ENCODE results near the gene FLII. TPM values are rescaled to one million over a fixed set of nuclear protein-coding genes. Genes with fewer than 3 reads are reported as not detected.
A peak's percentile ranks its signal among the peaks of the same experiment; 100 is the strongest.

Gene FLII
- total RNA-seq, 4 donors from 2014 or later: 190 to 344 (median 232) TPM

- peaks cover 44 to 59% (median 45%) of the 10 kb centered on the region in 3 donors for H3K4me1 ChIP-seq
- WGBS, 2 donors: 2% methylated on average over 8 of the region's 72 CpGs; no CpG with 5 or more reads in 1 of the 2 donors
- intact Hi-C loops (cut with DNase I): no loop called here
These were observed 2.0 kb upstream of the FLII start, which contains the start of gene MIEF2 for GRCh38 chr17:18260332-18261145. TSS of gene MIEF2 (plus strand) at chr17:18260662. CDS start at chr17:18262721, 2,059 bp downstream.

DNA sequence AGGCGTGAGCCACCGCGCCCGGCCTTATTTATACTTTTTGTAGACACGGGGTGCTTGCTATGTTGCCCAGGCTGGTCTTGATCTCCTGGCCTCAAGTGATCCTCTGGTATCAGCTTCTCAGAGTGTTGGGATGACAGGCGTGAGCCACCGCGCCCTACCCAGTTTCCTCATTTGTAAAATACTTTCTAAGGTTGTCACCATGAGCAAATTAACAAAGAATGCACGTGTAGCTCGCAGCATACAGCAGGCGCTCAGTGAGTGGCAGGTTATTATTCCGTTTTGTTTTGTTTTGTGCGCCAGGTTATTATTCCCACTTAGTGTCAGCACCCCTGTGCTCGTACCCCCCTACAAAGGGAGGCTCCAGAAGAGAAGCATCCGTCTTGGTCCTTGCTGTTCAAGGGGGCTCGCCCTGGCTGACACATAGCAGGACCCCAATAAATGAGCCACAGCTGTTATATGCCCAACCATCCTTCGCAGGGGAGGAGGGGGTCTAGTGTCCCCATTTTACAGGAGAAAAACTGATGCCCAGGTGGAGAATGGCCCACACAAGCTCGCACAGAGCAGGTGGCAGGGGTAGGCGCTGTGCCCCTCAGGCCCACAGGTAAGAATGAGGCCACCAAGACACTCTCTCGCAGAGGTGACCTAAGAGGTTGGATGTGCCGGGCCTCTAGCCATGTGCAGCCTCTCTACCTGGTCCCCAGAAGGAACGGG, 1.2 kb upstream of the FLII start:
- intact Hi-C loops (cut with DNase I): no loop called here
- Histone ChIP-seq H3K27me3 (no peaks in the 10 kb centered on the region), H3K4me3 (peak overlapping the region; percentile 72 to 84 (median 80)), H3K27ac (peak overlapping the region; percentile 96 to 99 (median 97)), H3K9me3 (no peaks in the 10 kb centered on the region), H3K36me3 (peaks cover 11 to 45% (median 27%) of the 10 kb centered on the region in 3 donors), H3K4me1 (peaks cover 44 to 59% (median 45%) of the 10 kb centered on the region in 3 donors)
- TF ChIP-seq, protein P1, sequence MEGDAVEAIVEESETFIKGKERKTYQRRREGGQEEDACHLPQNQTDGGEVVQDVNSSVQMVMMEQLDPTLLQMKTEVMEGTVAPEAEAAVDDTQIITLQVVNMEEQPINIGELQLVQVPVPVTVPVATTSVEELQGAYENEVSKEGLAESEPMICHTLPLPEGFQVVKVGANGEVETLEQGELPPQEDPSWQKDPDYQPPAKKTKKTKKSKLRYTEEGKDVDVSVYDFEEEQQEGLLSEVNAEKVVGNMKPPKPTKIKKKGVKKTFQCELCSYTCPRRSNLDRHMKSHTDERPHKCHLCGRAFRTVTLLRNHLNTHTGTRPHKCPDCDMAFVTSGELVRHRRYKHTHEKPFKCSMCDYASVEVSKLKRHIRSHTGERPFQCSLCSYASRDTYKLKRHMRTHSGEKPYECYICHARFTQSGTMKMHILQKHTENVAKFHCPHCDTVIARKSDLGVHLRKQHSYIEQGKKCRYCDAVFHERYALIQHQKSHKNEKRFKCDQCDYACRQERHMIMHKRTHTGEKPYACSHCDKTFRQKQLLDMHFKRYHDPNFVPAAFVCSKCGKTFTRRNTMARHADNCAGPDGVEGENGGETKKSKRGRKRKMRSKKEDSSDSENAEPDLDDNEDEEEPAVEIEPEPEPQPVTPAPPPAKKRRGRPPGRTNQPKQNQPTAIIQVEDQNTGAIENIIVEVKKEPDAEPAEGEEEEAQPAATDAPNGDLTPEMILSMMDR (IDR thresholded peaks at IDR 0.05): no peak
- TF ChIP-seq POLR2A (IDR thresholded peaks at IDR 0.05): no peak
- WGBS, 2 donors: 47 to 53% methylated on average over 16 to 19 of the region's 22 CpGs
- no peak for DNase-seq

More at GRCh38 chr17:18260332-18261145, 2.0 kb upstream of the FLII start, which contains the start of gene MIEF2:
- Histone ChIP-seq H3K4me3 (peak within 1 kb of the TSS; percentile 72 to 84 (median 80)), H3K27ac (peak within 1 kb of the TSS; percentile 96 to 99 (median 97)), H3K9me3 (no peaks in the 10 kb centered on the region), H3K36me3 (peaks cover 13 to 45% (median 27%) of the 10 kb centered on the region in 3 donors), H3K27me3 (no peaks in the 10 kb centered on the region)
- TF ChIP-seq, protein P1 (IDR thresholded peaks at IDR 0.05): peak in 1 of 6 experiments; percentile 2
- TF ChIP-seq POLR2A (IDR thresholded peaks at IDR 0.05): peak in 3 of 4 donors; percentile 27 to 69 (median 41)
- peak; percentile 67 for DNase-seq

GRCh38 chr17:18257982-18258355, 569 bp downstream of the FLII start:
- WGBS, 2 donors: 0% methylated on average over 1 of the region's 16 CpGs

GRCh38 chr17:18257268-18257981, 1.1 kb downstream of the FLII start:
- Histone ChIP-seq H3K4me3 (peak overlapping the region; percentile 83 to 96 (median 90)), H3K9me3 (no peaks in the 10 kb centered on the region), H3K4me1 (peaks cover 40 to 63% (median 41%) of the 10 kb centered on the region in 3 donors), H3K36me3 (peaks cover 26 to 45% (median 30%) of the 10 kb centered on the region in 3 donors), H3K27me3 (no peaks in the 10 kb centered on the region), H3K27ac (peak overlapping the region; percentile 96 to 99 (median 98))
- 10 to 13% methylated on average over 3 to 4 of the region's 18 CpGs for WGBS, 2 donors
- no peak for DNase-seq
- intact Hi-C loops (cut with DNase I): no loop called here
- TF ChIP-seq, protein P1 (IDR thresholded peaks at IDR 0.05): no peak
- no peak for TF ChIP-seq POLR2A (IDR thresholded peaks at IDR 0.05)

More at GRCh38 chr17:18257982-18258355, 569 bp downstream of the FLII start:
- TF ChIP-seq, protein P1 (IDR thresholded peaks at IDR 0.05): no peak
- no peak for TF ChIP-seq POLR2A (IDR thresholded peaks at IDR 0.05)
- no peak for DNase-seq
- Histone ChIP-seq H3K9me3 (no peaks in the 10 kb centered on the region), H3K4me3 (peak overlapping the region; percentile 83 to 96 (median 90)), H3K4me1 (peaks cover 44 to 66% (median 45%) of the 10 kb centered on the region in 3 donors), H3K27ac (peak overlapping the region; percentile 96 to 99 (median 98)), H3K27me3 (no peaks in the 10 kb centered on the region), H3K36me3 (peaks cover 25 to 45% (median 26%) of the 10 kb centered on the region in 3 donors)
- intact Hi-C loops (cut with DNase I): no loop called here
